M059J (cell line): Measurements from ENCODE around the gene TUBA4B. TPM values are rescaled to one million over a fixed set of nuclear protein-coding genes. Genes with fewer than 3 reads are reported as not detected.

ENCODE experiments used
- DNase-seq: peaks from one replicate; pipeline ENCODE4 v3.0.0-alpha.2; 2012; ENCODE audit warnings: low read depth
- total RNA-seq: library from RNA; depleted of rRNA; stranded (reverse); fragments of >200 nt; shearing (Covaris generic); gene quantifications from 2 replicates; pipeline ENCODE4 v1.2.3, GENCODE V29; 2014

Gene TUBA4B
- total RNA-seq, 1 experiment from 2014 or later = not detected

GRCh38 chr2:219218732-219219701, 34.0 kb upstream of the TUBA4B start, which contains the start of gene ABCB6:
ABCB6 (minus strand) TSS chr2:219218958; CDS start chr2:219218673, 285 bp downstream.
- peak; percentile 91 for DNase-seq

- no peak for DNase-seq
Measured at GRCh38 chr2:219219784-219220532, 33.1 kb upstream of the TUBA4B start.

GRCh38 chr2:219220652-219221402, 32.2 kb upstream of the TUBA4B start:
- no peak for DNase-seq

- no peak for DNase-seq
Measured at GRCh38 chr2:219221957-219222518, 31.0 kb upstream of the TUBA4B start.

GRCh38 chr2:219223831-219224610, 29.0 kb upstream of the TUBA4B start:
- no peak for DNase-seq

GRCh38 chr2:219225350-219225749, 27.7 kb upstream of the TUBA4B start:
- no peak for DNase-seq

- DNase-seq = no peak
Measured at GRCh38 chr2:219228041-219228910, 24.8 kb upstream of the TUBA4B start.

GRCh38 chr2:219228911-219229304, 24.1 kb upstream of the TUBA4B start:
- DNase-seq = no peak

- peak; percentile 99 for DNase-seq
Measured at GRCh38 chr2:219229305-219230058, 23.6 kb upstream of the TUBA4B start, which contains the start of the genes ANKZF1 and ATG9A. ANKZF1 (plus strand) TSS chr2:219229806; CDS start chr2:219230258, 452 bp downstream. ATG9A (minus strand) TSS chr2:219229636; CDS start chr2:219228024, 1,612 bp downstream.

GRCh38 chr2:219230059-219230540, 22.9 kb upstream of the TUBA4B start:
- peak; percentile 81 for DNase-seq

GRCh38 chr2:219234331-219234730, 18.7 kb upstream of the TUBA4B start:
- DNase-seq = no peak

- DNase-seq = no peak
Measured at GRCh38 chr2:219243291-219243761, 9.7 kb upstream of the TUBA4B start.

- no peak for DNase-seq
Measured at GRCh38 chr2:219244789-219245147, 8.3 kb upstream of the TUBA4B start.

- peak; percentile 90 for DNase-seq
Measured at GRCh38 chr2:219245148-219245898, 7.7 kb upstream of the TUBA4B start, which contains the start of the genes GLB1L and STK16. GLB1L (minus strand) TSS chr2:219245444; CDS start chr2:219243573, 1,871 bp downstream. STK16 (plus strand) TSS chr2:219245479; CDS start chr2:219246000, 521 bp downstream.

GRCh38 chr2:219245899-219246230, 7.2 kb upstream of the TUBA4B start:
- DNase-seq = no peak

- no peak for DNase-seq
Measured at GRCh38 chr2:219246559-219246958, 6.5 kb upstream of the TUBA4B start.
